HPDE6-E6E7 (cell line): ENCODE results near the gene PPHLN1.

Source experiments
- DNase-seq: peaks from one replicate; pipeline ENCODE4 v3.0.0; 2011; ENCODE audit warnings: missing footprints; ENCODE audit errors: extremely low spot score

The PPHLN1 gene

GRCh38 chr12:42482748-42483520, 157.0 kb downstream of the PPHLN1 start:
- peak; percentile 60 for DNase-seq

GRCh38 chr12:42483521-42483790, 157.5 kb downstream of the PPHLN1 start:
- DNase-seq: no peak

- no peak for DNase-seq
These were observed 159.0 kb downstream of the PPHLN1 start for GRCh38 chr12:42484996-42485395.

- DNase-seq: no peak
These were observed 159.9 kb downstream of the PPHLN1 start for GRCh38 chr12:42485823-42486222.

GRCh38 chr12:42486407-42486806, 160.4 kb downstream of the PPHLN1 start:
- DNase-seq: no peak

GRCh38 chr12:42490261-42490842, 164.4 kb downstream of the PPHLN1 start:
- no peak for DNase-seq
